Adrenal gland (tissue), 12 donors: ENCODE results near the gene C20orf141. TPM values are rescaled to one million over a fixed set of nuclear protein-coding genes. Genes with fewer than 3 reads are reported as not detected.

Experiments used
- DNase-seq, 7 donors: peaks; one replicate each; pipeline ENCODE4 v3.0.0-alpha.2; 2019 to 2020
- H3K27ac ChIP-seq, 5 donors: fragments of 200-600 bp; sonication (generic) in 4 of 5; 1 replicate in 3 of 5; 2 replicates in 2 of 5; pipeline versions ENCODE4 v1.5.1 to v1.8.0; 2016 to 2020; ENCODE audit warnings: mild to moderate bottlenecking in 1 of 5
- H3K27me3 ChIP-seq: fragments of 200-600 bp; 2 replicates; pipeline ENCODE4 v1.8.0; 2021
- H3K36me3 ChIP-seq, 2 donors: fragments of 200-600 bp; replicated peaks in 1 of 2; 1 replicate in 1 of 2; 2 replicates in 1 of 2; pipeline versions ENCODE4 v1.5.1 to v1.8.0; 2018 to 2022
- H3K4me1 ChIP-seq, 2 donors: fragments of 200-600 bp; replicated peaks in 1 of 2; 1 replicate in 1 of 2; 2 replicates in 1 of 2; pipeline versions ENCODE4 v1.5.1 to v1.8.0; 2018 to 2021
- H3K4me3 ChIP-seq, 4 donors: fragments of 200-600 bp; sonication (generic) in 3 of 4; one replicate each; pipeline ENCODE4 v1.5.1; 2016 to 2018
- H3K9me3 ChIP-seq, 3 donors: fragments of 200-600 bp; sonication (generic) in 1 of 3; replicated peaks in 1 of 3; 1 replicate in 2 of 3; 2 replicates in 1 of 3; pipeline versions ENCODE4 v1.5.1 to v1.8.0; 2016 to 2021
- POLR2A ChIP-seq, 2 donors: fragments of 450-650 bp; IDR thresholded peaks; one replicate each; pipeline ENCODE4 v1.6.1; 2017; ENCODE audit warnings: antibody characterized with exemption in 2 of 2, mild to moderate bottlenecking in 2 of 2, moderate library complexity in 1 of 2
- WGBS, 4 donors: extraction: QIAGEN DNeasy Blood & Tissue Kit in 2 of 4; methylation state at CpG; one replicate each; pipeline versions ENCODE4 v1.1.5 to v1.1.7; 2013 to 2017; 5-methylcytosine and 5-hydroxymethylcytosine counted together
- intact Hi-C, 2 donors: fragments of 100-400 bp; cut with DNase I; formaldehyde crosslinking; loops; one replicate each; pipeline versions ENCODE4 v1.14.1 to v1.15.0; 2022 to 2023
- polyA plus RNA-seq, 3 donors: library from polyadenylated mRNA; stranded (reverse); fragments of 200-250 nt in 2 of 3; fragments of 350-450 nt in 1 of 3; fragmentation: Illumina TruSeq in 1 of 3; extraction: RNeasy Lipid Tissue Mini Kit (QIAGEN cat#74804) in 1 of 3; gene quantifications; one replicate each; pipeline ENCODE4 v1.2.3, GENCODE V29; 2013 to 2014
- total RNA-seq, 9 donors: library from RNA; depleted of rRNA in 4 of 9; stranded (reverse); fragments of >200 nt in 4 of 9; fragments of 120-200 nt in 1 of 9; fragmentation: NEBNext Ultra II Directional in 1 of 9; extraction: Animal tissue kit (Norgen Biotek cat#: 25700) in 1 of 9; gene quantifications; one replicate each; pipeline versions ENCODE4 v1.1.0 to v1.2.4, GENCODE V29; 2013 to 2023
- TF ChIP-seq, protein P1 (sequence below), 6 experiments: fragments of 450-650 bp in 4 of 6; fragments of 200-600 bp in 2 of 6; sonication (generic) in 1 of 6; IDR thresholded peaks; 1 replicate in 5 of 6; 2 replicates in 1 of 6; pipeline versions ENCODE4 v1.5.1 to v1.8.0; 2016 to 2021; ENCODE audit warnings: antibody characterized with exemption in 6 of 6, mild to moderate bottlenecking in 2 of 6, moderate library complexity in 1 of 6
- donor health status: healthy with polysubstance abuse.
- donor health status: Bipolar disorder and iron deficiency.
- donor health status: DM: yes; HTN: yes; CAD: no.
- donor health status: DM: no; HTN: no; CAD: no.
- donor health status: DM: no; HTN: no; CAD: no.
- donor health status: DM: yes; HTN: yes; CAD: no.

C20orf141 gene
- total and polyA plus RNA-seq, 12 donors: 0.30 TPM; not detected in 11

DNA sequence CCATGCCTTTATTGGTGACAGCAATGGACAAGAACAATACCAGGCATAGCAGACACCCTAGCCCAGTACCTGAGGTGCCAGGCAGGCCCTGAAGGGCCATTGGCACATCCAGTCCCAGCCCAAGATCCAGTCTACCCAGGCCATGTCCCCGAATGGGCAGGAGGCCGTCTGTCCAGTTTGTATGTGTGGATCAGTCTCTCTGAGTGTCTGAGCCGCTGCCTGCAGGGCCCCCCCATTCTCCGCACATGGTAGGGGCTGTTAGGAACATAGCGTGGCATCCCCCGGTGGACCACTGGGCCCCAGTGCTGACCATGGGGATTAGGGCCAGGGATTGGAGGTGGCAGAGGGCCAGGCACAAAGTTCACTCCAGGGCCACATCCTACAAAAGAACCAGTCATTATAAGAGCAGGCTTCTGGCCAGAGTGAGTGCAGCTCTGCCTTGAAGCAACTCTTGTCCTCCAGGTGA, 20.6 kb downstream of the C20orf141 start:
- Histone ChIP-seq H3K27me3 (no peaks in the 10 kb centered on the region), H3K36me3 (no peaks in the 10 kb centered on the region), H3K4me1 (peaks cover 5 to 6% of the 10 kb centered on the region in 2 donors), H3K9me3 (no peaks in the 10 kb centered on the region), H3K27ac (no peak overlapping the region), H3K4me3 (no peak overlapping the region)
- intact Hi-C loops: no loop called here
- WGBS, 4 donors: 80 to 97% (median 93%) methylated on average over 1 to 6 of the region's 6 CpGs
- TF ChIP-seq, protein P1, sequence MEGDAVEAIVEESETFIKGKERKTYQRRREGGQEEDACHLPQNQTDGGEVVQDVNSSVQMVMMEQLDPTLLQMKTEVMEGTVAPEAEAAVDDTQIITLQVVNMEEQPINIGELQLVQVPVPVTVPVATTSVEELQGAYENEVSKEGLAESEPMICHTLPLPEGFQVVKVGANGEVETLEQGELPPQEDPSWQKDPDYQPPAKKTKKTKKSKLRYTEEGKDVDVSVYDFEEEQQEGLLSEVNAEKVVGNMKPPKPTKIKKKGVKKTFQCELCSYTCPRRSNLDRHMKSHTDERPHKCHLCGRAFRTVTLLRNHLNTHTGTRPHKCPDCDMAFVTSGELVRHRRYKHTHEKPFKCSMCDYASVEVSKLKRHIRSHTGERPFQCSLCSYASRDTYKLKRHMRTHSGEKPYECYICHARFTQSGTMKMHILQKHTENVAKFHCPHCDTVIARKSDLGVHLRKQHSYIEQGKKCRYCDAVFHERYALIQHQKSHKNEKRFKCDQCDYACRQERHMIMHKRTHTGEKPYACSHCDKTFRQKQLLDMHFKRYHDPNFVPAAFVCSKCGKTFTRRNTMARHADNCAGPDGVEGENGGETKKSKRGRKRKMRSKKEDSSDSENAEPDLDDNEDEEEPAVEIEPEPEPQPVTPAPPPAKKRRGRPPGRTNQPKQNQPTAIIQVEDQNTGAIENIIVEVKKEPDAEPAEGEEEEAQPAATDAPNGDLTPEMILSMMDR (IDR thresholded peaks at IDR 0.05): no peak
- no peak for TF ChIP-seq POLR2A (IDR thresholded peaks at IDR 0.05)
- no peak for DNase-seq

DNA sequence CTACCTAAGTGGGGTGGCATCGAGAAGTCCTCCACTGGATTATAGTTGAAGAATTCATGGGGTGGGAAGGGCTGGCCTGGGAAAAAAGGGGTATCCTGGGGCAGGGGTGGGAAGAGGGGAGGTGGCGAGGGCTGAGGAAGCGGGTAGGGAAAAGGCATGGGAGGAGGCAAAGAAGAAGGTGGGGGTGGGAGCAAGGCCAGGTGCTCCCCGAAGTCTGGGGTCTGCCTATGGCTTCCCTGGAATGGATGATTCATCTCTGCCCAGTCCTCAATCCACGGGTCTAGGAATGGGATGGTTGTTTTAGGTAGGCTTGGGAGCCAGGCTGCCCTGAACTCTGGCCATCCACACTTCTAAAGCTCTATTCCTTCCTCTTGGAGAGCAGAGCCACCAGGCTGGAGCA, 21.2 kb downstream of the C20orf141 start:
- Histone ChIP-seq H3K27ac (no peak overlapping the region), H3K9me3 (no peaks in the 10 kb centered on the region), H3K27me3 (no peaks in the 10 kb centered on the region), H3K4me1 (peaks cover 5 to 6% of the 10 kb centered on the region in 2 donors), H3K4me3 (no peak overlapping the region), H3K36me3 (no peaks in the 10 kb centered on the region)
- no peak for TF ChIP-seq POLR2A (IDR thresholded peaks at IDR 0.05)
- TF ChIP-seq, protein P1 (IDR thresholded peaks at IDR 0.05): no peak
- no peak for DNase-seq
- WGBS, 4 donors: 93 to 100% (median 96%) methylated on average over 5 of the region's 5 CpGs
- intact Hi-C loops: no loop called here

DNA sequence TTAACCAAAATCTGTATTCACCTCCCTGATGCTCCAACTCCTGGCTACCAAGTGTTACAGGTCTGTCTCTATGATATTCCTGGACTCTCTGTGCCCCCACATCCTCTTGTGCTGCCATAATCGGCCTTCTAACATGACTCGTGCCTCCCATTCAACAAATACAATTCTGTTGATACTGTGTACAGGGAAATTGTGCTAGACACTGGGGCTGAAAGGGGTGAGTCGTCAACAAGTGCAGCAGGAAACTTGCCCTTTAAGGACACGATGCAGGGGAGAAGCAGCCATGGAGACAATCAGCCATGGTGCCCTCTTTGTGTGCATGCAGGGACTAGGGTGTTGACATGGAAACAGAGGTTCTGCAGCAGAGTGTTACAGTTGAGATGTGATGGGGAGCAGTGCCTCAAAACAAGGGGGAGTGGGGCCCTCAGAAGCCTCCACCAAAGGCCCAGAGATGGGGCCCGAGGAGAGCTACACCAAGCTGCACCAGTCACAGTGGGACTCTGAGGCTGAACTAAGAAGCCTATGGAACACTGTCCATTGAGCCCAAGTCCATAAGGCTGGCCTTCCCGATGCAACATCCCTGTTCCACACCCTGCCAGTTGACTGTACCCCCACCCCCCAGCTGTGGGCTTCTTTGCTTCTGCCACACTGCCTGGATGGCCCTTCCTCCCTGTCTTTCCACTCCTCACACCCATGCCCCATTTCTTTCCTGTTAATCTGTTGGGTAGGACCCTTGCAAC, 22.6 kb downstream of the C20orf141 start:
- H3K9me3 ChIP-seq: no peaks in the 10 kb centered on the region
- no peak overlapping the region for H3K4me3 ChIP-seq
- H3K36me3 ChIP-seq: no peaks in the 10 kb centered on the region
- 92 to 93% (median 92%) methylated on average over 5 to 6 of the region's 6 CpGs for WGBS, 4 donors
- no peak overlapping the region for H3K27ac ChIP-seq
- no peaks in the 10 kb centered on the region for H3K27me3 ChIP-seq
- intact Hi-C loops: no loop called here
- no peak for TF ChIP-seq POLR2A (IDR thresholded peaks at IDR 0.05)
- TF ChIP-seq, protein P1 (IDR thresholded peaks at IDR 0.05): no peak
- peak in 1 of 7 donors; percentile 7 for DNase-seq
- H3K4me1 ChIP-seq: peaks cover 12 to 17% of the 10 kb centered on the region in 2 donors

DNA sequence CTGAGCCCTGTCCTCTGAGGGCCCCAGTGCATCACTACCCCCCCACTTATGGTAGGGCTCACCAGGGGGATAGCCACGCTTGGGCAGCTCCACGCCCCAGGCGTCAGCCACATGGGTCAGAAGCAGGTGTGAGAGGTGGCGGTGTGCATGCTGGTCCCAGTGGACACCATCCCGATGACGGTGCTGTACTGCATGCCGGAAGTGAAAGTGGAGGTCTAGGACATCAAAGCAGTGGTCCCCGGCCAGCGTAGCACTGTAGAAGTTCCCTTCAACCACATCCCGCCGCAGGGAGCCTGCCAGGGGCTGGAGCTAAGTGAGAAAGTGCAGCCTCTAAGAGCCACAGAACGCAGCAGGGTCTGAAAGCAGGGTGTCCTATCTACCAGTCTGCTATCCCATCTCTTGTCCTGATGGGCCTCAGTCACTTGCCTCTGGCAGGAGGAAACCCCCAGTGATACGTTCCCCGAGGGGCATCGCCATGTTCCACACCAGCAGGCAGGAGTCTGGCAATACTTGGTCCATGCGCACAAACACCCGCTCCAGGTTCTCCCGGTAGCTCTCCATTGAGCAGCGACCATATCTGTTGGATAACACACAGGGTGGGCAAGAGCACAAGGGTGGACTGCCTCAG, 23.5 kb downstream of the C20orf141 start:
- intact Hi-C loops: no loop called here
- Histone ChIP-seq H3K27ac (no peak overlapping the region), H3K27me3 (no peaks in the 10 kb centered on the region), H3K9me3 (no peaks in the 10 kb centered on the region), H3K4me1 (peaks cover 12 to 17% of the 10 kb centered on the region in 2 donors), H3K4me3 (no peak overlapping the region), H3K36me3 (no peaks in the 10 kb centered on the region)
- peak in 2 of 7 donors; percentile 19 to 43 for DNase-seq
- WGBS, 4 donors: 96 to 99% (median 98%) methylated on average over 18 to 19 of the region's 19 CpGs
- TF ChIP-seq POLR2A (IDR thresholded peaks at IDR 0.05): no peak
- TF ChIP-seq, protein P1 (IDR thresholded peaks at IDR 0.05): no peak
